Ishikawa (cell line): ENCODE results near the gene GSTA5.

ENCODE experiments used
- CEBPB ChIP-seq: IDR thresholded peaks from 2 replicates; pipeline ENCODE4 v1.6.1; 2012
- CREB1 ChIP-seq: IDR thresholded peaks from 2 replicates; pipeline ENCODE4 v1.6.1; 2012; ENCODE audit warnings: low read depth
- EGR1 ChIP-seq: IDR thresholded peaks from 2 replicates; pipeline ENCODE4 v1.6.1; 2012
- EP300 ChIP-seq: IDR thresholded peaks from 2 replicates; pipeline ENCODE4 v1.6.1; 2012; ENCODE audit warnings: borderline replicate concordance
- FOXM1 ChIP-seq: IDR thresholded peaks from 2 replicates; pipeline ENCODE4 v1.6.1; 2012; ENCODE audit warnings: low read depth, borderline replicate concordance
- NFIC ChIP-seq: IDR thresholded peaks from 2 replicates; pipeline ENCODE4 v1.6.1; 2012
- RAD21 ChIP-seq: IDR thresholded peaks from 2 replicates; pipeline ENCODE4 v1.6.1; 2012; ENCODE audit warnings: low read depth
- TAF1 ChIP-seq: IDR thresholded peaks from 2 replicates; pipeline ENCODE4 v1.6.1; 2012; ENCODE audit warnings: low read depth, mild to moderate bottlenecking
- TCF12 ChIP-seq: IDR thresholded peaks from 2 replicates; pipeline ENCODE4 v1.6.1; 2012; ENCODE audit warnings: low read depth
- TEAD4 ChIP-seq: IDR thresholded peaks from 2 replicates; pipeline ENCODE4 v1.6.1; 2012
- YY1 ChIP-seq: IDR thresholded peaks from 2 replicates; pipeline ENCODE4 v1.6.1; 2012; ENCODE audit warnings: low read depth
- TF ChIP-seq, protein P1 (sequence below): IDR thresholded peaks from 2 replicates; pipeline ENCODE4 v1.6.1; 2012; ENCODE audit warnings: low read depth, mild to moderate bottlenecking
- TF ChIP-seq, protein P2 (sequence below): IDR thresholded peaks from 2 replicates; pipeline ENCODE4 v1.6.1; 2012
- TF ChIP-seq, protein P3 (sequence below): IDR thresholded peaks from 2 replicates; pipeline ENCODE4 v1.6.1; 2012

DNA sequence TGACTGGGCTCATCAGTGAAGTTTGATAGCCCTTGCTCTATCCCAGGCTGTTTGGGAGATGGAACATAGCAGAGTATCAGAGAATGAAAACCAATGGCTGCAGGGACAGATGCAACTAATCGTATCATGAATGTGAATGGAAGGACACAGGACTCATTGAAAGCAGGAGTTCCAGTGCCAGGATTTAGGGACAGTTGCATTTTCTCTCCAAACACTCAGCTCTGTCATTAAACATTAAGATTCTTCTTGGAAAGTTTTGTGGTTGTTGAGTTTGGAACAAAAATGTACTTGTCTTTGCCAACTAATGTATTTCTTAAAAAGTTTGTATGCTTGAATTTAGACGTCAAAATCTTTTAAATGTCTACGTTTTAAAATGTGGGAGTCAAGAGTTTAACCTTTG, 31.0 kb upstream of the GSTA5 start:
- TF ChIP-seq TEAD4: no peak
- TF ChIP-seq, protein P1, sequence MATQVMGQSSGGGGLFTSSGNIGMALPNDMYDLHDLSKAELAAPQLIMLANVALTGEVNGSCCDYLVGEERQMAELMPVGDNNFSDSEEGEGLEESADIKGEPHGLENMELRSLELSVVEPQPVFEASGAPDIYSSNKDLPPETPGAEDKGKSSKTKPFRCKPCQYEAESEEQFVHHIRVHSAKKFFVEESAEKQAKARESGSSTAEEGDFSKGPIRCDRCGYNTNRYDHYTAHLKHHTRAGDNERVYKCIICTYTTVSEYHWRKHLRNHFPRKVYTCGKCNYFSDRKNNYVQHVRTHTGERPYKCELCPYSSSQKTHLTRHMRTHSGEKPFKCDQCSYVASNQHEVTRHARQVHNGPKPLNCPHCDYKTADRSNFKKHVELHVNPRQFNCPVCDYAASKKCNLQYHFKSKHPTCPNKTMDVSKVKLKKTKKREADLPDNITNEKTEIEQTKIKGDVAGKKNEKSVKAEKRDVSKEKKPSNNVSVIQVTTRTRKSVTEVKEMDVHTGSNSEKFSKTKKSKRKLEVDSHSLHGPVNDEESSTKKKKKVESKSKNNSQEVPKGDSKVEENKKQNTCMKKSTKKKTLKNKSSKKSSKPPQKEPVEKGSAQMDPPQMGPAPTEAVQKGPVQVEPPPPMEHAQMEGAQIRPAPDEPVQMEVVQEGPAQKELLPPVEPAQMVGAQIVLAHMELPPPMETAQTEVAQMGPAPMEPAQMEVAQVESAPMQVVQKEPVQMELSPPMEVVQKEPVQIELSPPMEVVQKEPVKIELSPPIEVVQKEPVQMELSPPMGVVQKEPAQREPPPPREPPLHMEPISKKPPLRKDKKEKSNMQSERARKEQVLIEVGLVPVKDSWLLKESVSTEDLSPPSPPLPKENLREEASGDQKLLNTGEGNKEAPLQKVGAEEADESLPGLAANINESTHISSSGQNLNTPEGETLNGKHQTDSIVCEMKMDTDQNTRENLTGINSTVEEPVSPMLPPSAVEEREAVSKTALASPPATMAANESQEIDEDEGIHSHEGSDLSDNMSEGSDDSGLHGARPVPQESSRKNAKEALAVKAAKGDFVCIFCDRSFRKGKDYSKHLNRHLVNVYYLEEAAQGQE: no peak
- TF ChIP-seq FOXM1: no peak
- no peak for TF ChIP-seq EGR1
- TF ChIP-seq EP300: no peak
- TF ChIP-seq NFIC: no peak
- TF ChIP-seq, protein P2, sequence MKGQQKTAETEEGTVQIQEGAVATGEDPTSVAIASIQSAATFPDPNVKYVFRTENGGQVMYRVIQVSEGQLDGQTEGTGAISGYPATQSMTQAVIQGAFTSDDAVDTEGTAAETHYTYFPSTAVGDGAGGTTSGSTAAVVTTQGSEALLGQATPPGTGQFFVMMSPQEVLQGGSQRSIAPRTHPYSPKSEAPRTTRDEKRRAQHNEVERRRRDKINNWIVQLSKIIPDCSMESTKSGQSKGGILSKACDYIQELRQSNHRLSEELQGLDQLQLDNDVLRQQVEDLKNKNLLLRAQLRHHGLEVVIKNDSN: no peak
- TF ChIP-seq CREB1: no peak
- TF ChIP-seq TAF1: no peak
- no peak for TF ChIP-seq TCF12
- TF ChIP-seq CEBPB: no peak
- no peak for TF ChIP-seq YY1
- TF ChIP-seq, protein P3, sequence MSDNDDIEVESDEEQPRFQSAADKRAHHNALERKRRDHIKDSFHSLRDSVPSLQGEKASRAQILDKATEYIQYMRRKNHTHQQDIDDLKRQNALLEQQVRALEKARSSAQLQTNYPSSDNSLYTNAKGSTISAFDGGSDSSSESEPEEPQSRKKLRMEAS: no peak
- TF ChIP-seq RAD21: no peak
